WTC11 (cell line): ENCODE results near the gene CCDC93. TPM values are rescaled to one million over a fixed set of nuclear protein-coding genes. Genes with fewer than 3 reads are reported as not detected.
A peak's percentile ranks its signal among the peaks of the same experiment; 100 is the strongest.

Experiments
- AR ChIP-seq: fragments of 250-450 bp; sonication (Bioruptor Pico); IDR thresholded peaks from 2 replicates; pipeline ENCODE4 v1.9.0; 2021; ENCODE audit warnings: mild to moderate bottlenecking
- ARID4B ChIP-seq: sonication (generic); formaldehyde crosslinking; IDR thresholded peaks from 2 replicates; pipeline ENCODE4 v1.8.0; 2023; ENCODE audit warnings: missing genetic modification reagents, mild to moderate bottlenecking, borderline replicate concordance
- CBFB ChIP-seq: sonication (generic); formaldehyde crosslinking; IDR thresholded peaks from 2 replicates; pipeline ENCODE4 v1.8.1; 2022; ENCODE audit warnings: mild to moderate bottlenecking, low read depth, missing genetic modification reagents
- CREB1 ChIP-seq: sonication (generic); formaldehyde crosslinking; IDR thresholded peaks from 2 replicates; pipeline ENCODE4 v1.8.0; 2023; ENCODE audit warnings: mild to moderate bottlenecking, missing genetic modification reagents
- E2F5 ChIP-seq: sonication (generic); formaldehyde crosslinking; IDR thresholded peaks from 2 replicates; pipeline ENCODE4 v1.8.1; 2022; ENCODE audit warnings: mild to moderate bottlenecking, moderate library complexity, missing genetic modification reagents
- JAZF1 ChIP-seq: fragments of 250-450 bp; sonication (Bioruptor Pico); IDR thresholded peaks from 2 replicates; pipeline ENCODE4 v1.9.0; 2021; ENCODE audit warnings: moderate library complexity, mild to moderate bottlenecking, inconsistent platforms
- PRDM15 ChIP-seq: sonication (generic); formaldehyde crosslinking; IDR thresholded peaks from 2 replicates; pipeline ENCODE4 v1.8.0; 2022; ENCODE audit warnings: missing genetic modification reagents
- PRRX2 ChIP-seq: fragments of 250-450 bp; sonication (Bioruptor Pico); IDR thresholded peaks from 2 replicates; pipeline ENCODE4 v1.8.0; 2021; ENCODE audit warnings: mild to moderate bottlenecking
- STAT6 ChIP-seq: sonication (generic); formaldehyde crosslinking; conservative IDR thresholded peaks from 2 replicates; pipeline ENCODE4 v1.8.1; 2023; ENCODE audit warnings: mild to moderate bottlenecking, low read depth, missing genetic modification reagents, moderate library complexity
- USF1 ChIP-seq: sonication (generic); formaldehyde crosslinking; IDR thresholded peaks from 2 replicates; pipeline ENCODE4 v1.8.0; 2022; ENCODE audit warnings: mild to moderate bottlenecking, missing genetic modification reagents
- USF2 ChIP-seq: sonication (generic); formaldehyde crosslinking; IDR thresholded peaks from 2 replicates; pipeline ENCODE4 v1.8.1; 2023; ENCODE audit warnings: mild to moderate bottlenecking, missing genetic modification reagents, moderate library complexity
- total RNA-seq: library from RNA; stranded (reverse); gene quantifications from 3 replicates; pipeline ENCODE4 v1.2.3, GENCODE V29; 2021
- TF ChIP-seq, protein P1 (sequence below): sonication (generic); formaldehyde crosslinking; IDR thresholded peaks from 2 replicates; pipeline ENCODE4 v1.8.0; 2023; ENCODE audit warnings: mild to moderate bottlenecking, missing genetic modification reagents
- TF ChIP-seq, protein P2 (sequence below): fragments of 250-450 bp; sonication (Bioruptor Pico); conservative IDR thresholded peaks from 2 replicates; pipeline ENCODE4 v1.9.0; 2021; ENCODE audit warnings: mild to moderate bottlenecking

The CCDC93 gene
- total RNA-seq, 1 experiment from 2014 or later = 16.9 TPM

GRCh38 chr2:118013724-118014491 is at the start of gene CCDC93 (continued):
- no peak for TF ChIP-seq ARID4B
- 0 out of 2 replicates have a peak, but pooled peaks have one; percentile 20 for TF ChIP-seq STAT6 (CRISPR knock-in tag)
- TF ChIP-seq AR (CRISPR knock-in tag) = no peak
- peak; percentile 72; the same call in 1 of the 2 replicates for TF ChIP-seq E2F5 (CRISPR knock-in tag)
- TF ChIP-seq USF2 (CRISPR knock-in tag) = peak; percentile 11; the same call in 1 of the 2 replicates
- TF ChIP-seq, protein P1, sequence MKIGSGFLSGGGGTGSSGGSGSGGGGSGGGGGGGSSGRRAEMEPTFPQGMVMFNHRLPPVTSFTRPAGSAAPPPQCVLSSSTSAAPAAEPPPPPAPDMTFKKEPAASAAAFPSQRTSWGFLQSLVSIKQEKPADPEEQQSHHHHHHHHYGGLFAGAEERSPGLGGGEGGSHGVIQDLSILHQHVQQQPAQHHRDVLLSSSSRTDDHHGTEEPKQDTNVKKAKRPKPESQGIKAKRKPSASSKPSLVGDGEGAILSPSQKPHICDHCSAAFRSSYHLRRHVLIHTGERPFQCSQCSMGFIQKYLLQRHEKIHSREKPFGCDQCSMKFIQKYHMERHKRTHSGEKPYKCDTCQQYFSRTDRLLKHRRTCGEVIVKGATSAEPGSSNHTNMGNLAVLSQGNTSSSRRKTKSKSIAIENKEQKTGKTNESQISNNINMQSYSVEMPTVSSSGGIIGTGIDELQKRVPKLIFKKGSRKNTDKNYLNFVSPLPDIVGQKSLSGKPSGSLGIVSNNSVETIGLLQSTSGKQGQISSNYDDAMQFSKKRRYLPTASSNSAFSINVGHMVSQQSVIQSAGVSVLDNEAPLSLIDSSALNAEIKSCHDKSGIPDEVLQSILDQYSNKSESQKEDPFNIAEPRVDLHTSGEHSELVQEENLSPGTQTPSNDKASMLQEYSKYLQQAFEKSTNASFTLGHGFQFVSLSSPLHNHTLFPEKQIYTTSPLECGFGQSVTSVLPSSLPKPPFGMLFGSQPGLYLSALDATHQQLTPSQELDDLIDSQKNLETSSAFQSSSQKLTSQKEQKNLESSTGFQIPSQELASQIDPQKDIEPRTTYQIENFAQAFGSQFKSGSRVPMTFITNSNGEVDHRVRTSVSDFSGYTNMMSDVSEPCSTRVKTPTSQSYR (CRISPR knock-in tag) = no peak
- no peak for TF ChIP-seq PRDM15 (CRISPR knock-in tag)
- TF ChIP-seq CBFB (CRISPR knock-in tag) = 0 out of 2 replicates have a peak, but pooled peaks have one; percentile 55
- no peak for TF ChIP-seq JAZF1 (CRISPR knock-in tag)
- TF ChIP-seq CREB1 (CRISPR knock-in tag) = 0 out of 2 replicates have a peak, but pooled peaks have one; percentile 52
- TF ChIP-seq PRRX2 (CRISPR knock-in tag) = no peak
- no peak for TF ChIP-seq USF1
- TF ChIP-seq, protein P2, sequence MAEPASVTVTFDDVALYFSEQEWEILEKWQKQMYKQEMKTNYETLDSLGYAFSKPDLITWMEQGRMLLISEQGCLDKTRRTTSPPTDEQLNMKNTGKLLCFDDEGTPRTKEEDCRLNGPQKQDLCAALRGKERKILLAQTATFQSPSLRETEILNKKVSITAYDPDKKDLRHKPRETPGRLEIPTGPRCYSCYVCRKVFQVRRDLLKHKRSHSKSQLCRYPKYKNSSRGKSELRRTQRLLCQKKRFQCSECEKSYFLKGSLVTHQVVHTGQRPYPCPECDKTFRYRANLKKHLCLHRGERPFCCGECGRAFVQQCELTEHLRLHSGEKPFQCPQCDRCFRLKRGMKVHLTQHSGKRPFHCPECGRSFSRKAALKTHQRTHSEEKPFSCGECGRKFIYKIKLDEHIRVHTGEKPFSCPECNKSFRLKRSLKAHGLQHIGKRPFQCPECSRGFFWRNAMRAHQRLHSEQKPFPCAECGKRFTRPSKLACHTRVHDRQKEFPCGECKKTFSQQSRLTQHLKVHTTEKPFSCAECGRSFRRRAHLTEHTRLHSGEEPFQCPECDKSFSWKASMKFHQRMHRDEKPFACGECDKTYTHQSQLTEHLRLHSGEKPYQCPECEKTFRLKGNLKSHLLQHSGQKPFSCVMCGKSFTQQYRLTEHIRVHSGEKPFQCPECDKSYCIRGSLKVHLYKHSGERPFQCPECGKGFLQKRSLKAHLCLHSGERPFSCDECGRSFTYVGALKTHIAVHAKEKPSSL = no peak
